GM23338 (cell line): Measurements from ENCODE around the gene RBM19. TPM values are rescaled to one million over a fixed set of nuclear protein-coding genes. Genes with fewer than 3 reads are reported as not detected.

Experiments used
- ATAC-seq: fragments of 200-7000 bp; cut with Tn5 transposase; 3 replicates; pipeline ENCODE4 v1.9.1; 2020
- DNase-seq: peaks from one replicate; pipeline ENCODE4 v3.0.0-alpha.2; 2015; ENCODE audit warnings: low spot score
- H2AFZ ChIP-seq: fragments of 200-600 bp; sonication (generic); 2 replicates; pipeline ENCODE4 v1.8.0; 2016; ENCODE audit warnings: antibody characterized with exemption, mild to moderate bottlenecking, moderate library complexity
- H3F3A ChIP-seq: fragments of 200-600 bp; sonication (generic); replicated peaks from 2 replicates; pipeline ENCODE4 v1.8.0; 2017; ENCODE audit warnings: antibody characterized with exemption, mixed run types, low read depth
- H3K27ac ChIP-seq: fragments of 200-600 bp; sonication (generic); 2 replicates; pipeline ENCODE4 v1.6.1; 2016; ENCODE audit warnings: low read depth
- H3K27me3 ChIP-seq: fragments of 200-600 bp; sonication (generic); 2 replicates; pipeline ENCODE4 v1.8.0; 2016; ENCODE audit warnings: mild to moderate bottlenecking, mixed run types, moderate library complexity; ENCODE audit not compliant: insufficient read depth
- H3K36me3 ChIP-seq: fragments of 200-600 bp; sonication (generic); 2 replicates; pipeline ENCODE4 v1.8.0; 2016; ENCODE audit warnings: mild to moderate bottlenecking; ENCODE audit not compliant: insufficient read depth
- H3K4me1 ChIP-seq: fragments of 200-600 bp; sonication (generic); 2 replicates; pipeline ENCODE4 v1.8.0; 2016; ENCODE audit warnings: mild to moderate bottlenecking, moderate library complexity; ENCODE audit not compliant: insufficient read depth
- H3K4me2 ChIP-seq: fragments of 200-600 bp; sonication (generic); 2 replicates; pipeline ENCODE4 v1.7.1; 2017; ENCODE audit warnings: mixed run types
- H3K4me3 ChIP-seq: fragments of 200-600 bp; sonication (generic); 2 replicates; pipeline ENCODE4 v1.6.1; 2016; ENCODE audit warnings: mixed run types
- H3K79me2 ChIP-seq: fragments of 200-600 bp; sonication (generic); replicated peaks from 2 replicates; pipeline ENCODE4 v1.8.0; 2017; ENCODE audit warnings: mild to moderate bottlenecking; ENCODE audit not compliant: insufficient read depth
- H3K9me2 ChIP-seq: fragments of 200-600 bp; sonication (generic); 2 replicates; pipeline ENCODE4 v1.8.0; 2017; ENCODE audit not compliant: insufficient read depth
- H4K20me1 ChIP-seq: fragments of 200-600 bp; sonication (generic); replicated peaks from 2 replicates; pipeline ENCODE4 v1.8.0; 2017; ENCODE audit warnings: mild to moderate bottlenecking; ENCODE audit not compliant: insufficient read depth
- H3K27ac Mint-ChIP-seq: 2 replicates; pipeline ENCODE4 v1.8.0; 2020; ENCODE audit warnings: inconsistent platforms, mild to moderate bottlenecking, moderate library complexity, mixed read lengths
- H3K27me3 Mint-ChIP-seq: 3 replicates; pipeline ENCODE4 v1.8.0; 2022; ENCODE audit warnings: low read depth, mild to moderate bottlenecking, moderate library complexity, mixed read lengths, inconsistent platforms; ENCODE audit not compliant: insufficient read depth, poor library complexity
- H3K36me3 Mint-ChIP-seq: 3 replicates; pipeline ENCODE4 v1.8.0; 2021; ENCODE audit warnings: low read depth, mild to moderate bottlenecking, inconsistent platforms, moderate library complexity, mixed read lengths
- H3K4me1 Mint-ChIP-seq: 3 replicates; pipeline ENCODE4 v1.8.0; 2020; ENCODE audit warnings: mild to moderate bottlenecking, inconsistent platforms, mixed read lengths
- H3K4me3 Mint-ChIP-seq: 3 replicates; pipeline ENCODE4 v1.8.0; 2021; ENCODE audit warnings: moderate library complexity, mild to moderate bottlenecking, inconsistent platforms, mixed read lengths
- H3K9me3 Mint-ChIP-seq: 3 replicates; pipeline ENCODE4 v1.8.0; 2020; ENCODE audit warnings: moderate library complexity, mild to moderate bottlenecking, inconsistent platforms, mixed read lengths
- CREB1 ChIP-seq: fragments of 250-450 bp; sonication (Bioruptor Pico); IDR thresholded peaks from 2 replicates; pipeline ENCODE4 v1.5.0; 2020; ENCODE audit warnings: low read depth, mild to moderate bottlenecking, moderate library complexity
- EZH2 ChIP-seq: fragments of 200-600 bp; sonication (generic); IDR thresholded peaks from one replicate; pipeline ENCODE4 v1.8.0; 2017; ENCODE audit warnings: antibody characterized with exemption, mild to moderate bottlenecking, low read depth; ENCODE audit not compliant: unreplicated experiment
- EZH2phosphoT487 ChIP-seq: fragments of 200-600 bp; sonication (generic); IDR thresholded peaks from one replicate; pipeline ENCODE4 v1.8.1; 2018; ENCODE audit warnings: antibody characterized with exemption; ENCODE audit not compliant: unreplicated experiment
- JUNB ChIP-seq: IDR thresholded peaks from one replicate; pipeline ENCODE4 v1.6.1; 2016; ENCODE audit warnings: antibody characterized with exemption; ENCODE audit not compliant: unreplicated experiment
- NANOG ChIP-seq: IDR thresholded peaks from 2 replicates; pipeline ENCODE4 v1.6.1; 2016; ENCODE audit warnings: antibody characterized with exemption, borderline replicate concordance
- POLR2AphosphoS5 ChIP-seq: IDR thresholded peaks from 2 replicates; pipeline ENCODE4 v1.6.1; 2016; ENCODE audit warnings: antibody characterized with exemption, low read depth
- STAT1 ChIP-seq: IDR thresholded peaks from one replicate; pipeline ENCODE4 v1.6.1; 2016; ENCODE audit warnings: antibody characterized with exemption; ENCODE audit not compliant: unreplicated experiment
- ZNF114 ChIP-seq: fragments of 250-450 bp; sonication (Bioruptor Pico); IDR thresholded peaks from 2 replicates; pipeline ENCODE4 v1.5.0; 2020; ENCODE audit warnings: mild to moderate bottlenecking, moderate library complexity
- ZNF331 ChIP-seq: fragments of 250-450 bp; sonication (Bioruptor Pico); IDR thresholded peaks from 2 replicates; pipeline ENCODE4 v1.5.0; 2020; ENCODE audit warnings: low read depth, mild to moderate bottlenecking, moderate library complexity
- polyA plus RNA-seq: library from polyadenylated mRNA; unstranded; fragments of >200 nt; fragmentation: Nextera tagmentation; extraction: Ambion mirVana; gene quantifications from 2 replicates; pipeline ENCODE4 v1.2.1, GENCODE V29; 2016
- total RNA-seq: library from RNA; depleted of rRNA; stranded (reverse); fragments of >200 nt; shearing (Covaris generic); gene quantifications from 2 replicates; pipeline ENCODE4 v1.2.3, GENCODE V29; 2014
- TF ChIP-seq, protein P1 (sequence below): fragments of 250-450 bp; sonication (Bioruptor Pico); IDR thresholded peaks from 2 replicates; pipeline ENCODE4 v1.5.0; 2020; ENCODE audit warnings: mild to moderate bottlenecking, moderate library complexity
- TF ChIP-seq, protein P2 (sequence below): IDR thresholded peaks from one replicate; pipeline ENCODE4 v1.6.1; 2018; ENCODE audit warnings: antibody characterized with exemption; ENCODE audit not compliant: unreplicated experiment
- TF ChIP-seq, protein P3 (sequence below): IDR thresholded peaks from 2 replicates; pipeline ENCODE4 v1.6.1; 2016; ENCODE audit warnings: antibody characterized with exemption
- TF ChIP-seq, protein P4 (sequence below), 2 experiments: fragments of 200-600 bp in 1 of 2; sonication (generic) in 1 of 2; conservative IDR thresholded peaks; 2 replicates each; pipeline versions ENCODE4 v1.5.1 to v1.6.1; 2016 to 2017; ENCODE audit warnings: antibody characterized with exemption in 2 of 2, low read depth in 2 of 2, mild to moderate bottlenecking in 2 of 2, moderate library complexity in 1 of 2

RBM19 gene
- total and polyA plus RNA-seq, 2 experiments from 2014 or later: 43.4 to 56.7 TPM

DNA sequence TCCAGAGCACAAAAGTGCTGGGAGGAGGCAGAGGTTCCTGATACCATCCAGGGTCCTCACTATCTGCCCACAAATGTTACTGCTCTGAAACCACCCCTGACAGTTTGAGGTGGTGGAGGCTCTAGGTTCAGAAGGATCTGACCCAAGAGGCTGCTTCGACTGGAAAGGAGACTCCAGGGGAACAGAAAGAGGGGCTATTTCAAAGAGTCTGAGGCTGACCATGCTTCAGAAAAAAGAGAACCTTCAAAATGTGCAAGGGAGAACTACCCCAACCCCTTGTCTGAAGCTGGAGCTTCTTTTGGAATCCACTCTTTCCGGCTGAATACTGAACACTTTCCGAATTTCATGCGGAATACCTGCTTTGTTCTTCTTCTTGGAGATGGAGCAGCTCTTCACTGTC lies 41.8 kb downstream of the RBM19 start:
- Mint-ChIP-seq H3K27ac (no peak overlapping the region), H3K9me3 (no peaks in the 10 kb centered on the region; the same call in 2 of the 3 replicates), H3K4me1 (peaks cover 9% of the 10 kb centered on the region), H3K4me3 (no peak overlapping the region), H3K27me3 (peaks cover 4% of the 10 kb centered on the region), H3K36me3 (peaks cover 39% of the 10 kb centered on the region)
- Histone ChIP-seq H3K79me2 (no peaks in the 10 kb centered on the region), H3K4me2 (no peak overlapping the region), H3K36me3 (peaks cover 12% of the 10 kb centered on the region; the same call in 1 of the 2 replicates), H3K27me3 (no peaks in the 10 kb centered on the region), H4K20me1 (no peaks in the 10 kb centered on the region; the same call in 1 of the 2 replicates), H3K9me2 (no peaks in the 10 kb centered on the region), H3K4me1 (peaks cover 7% of the 10 kb centered on the region), H2AFZ (no peak overlapping the region), H3K27ac (no peak overlapping the region), H3K4me3 (no peak overlapping the region), H3F3A (no peaks in the 10 kb centered on the region)
- no peak for DNase-seq
- no peak for TF ChIP-seq POLR2AphosphoS5
- TF ChIP-seq, protein P1, sequence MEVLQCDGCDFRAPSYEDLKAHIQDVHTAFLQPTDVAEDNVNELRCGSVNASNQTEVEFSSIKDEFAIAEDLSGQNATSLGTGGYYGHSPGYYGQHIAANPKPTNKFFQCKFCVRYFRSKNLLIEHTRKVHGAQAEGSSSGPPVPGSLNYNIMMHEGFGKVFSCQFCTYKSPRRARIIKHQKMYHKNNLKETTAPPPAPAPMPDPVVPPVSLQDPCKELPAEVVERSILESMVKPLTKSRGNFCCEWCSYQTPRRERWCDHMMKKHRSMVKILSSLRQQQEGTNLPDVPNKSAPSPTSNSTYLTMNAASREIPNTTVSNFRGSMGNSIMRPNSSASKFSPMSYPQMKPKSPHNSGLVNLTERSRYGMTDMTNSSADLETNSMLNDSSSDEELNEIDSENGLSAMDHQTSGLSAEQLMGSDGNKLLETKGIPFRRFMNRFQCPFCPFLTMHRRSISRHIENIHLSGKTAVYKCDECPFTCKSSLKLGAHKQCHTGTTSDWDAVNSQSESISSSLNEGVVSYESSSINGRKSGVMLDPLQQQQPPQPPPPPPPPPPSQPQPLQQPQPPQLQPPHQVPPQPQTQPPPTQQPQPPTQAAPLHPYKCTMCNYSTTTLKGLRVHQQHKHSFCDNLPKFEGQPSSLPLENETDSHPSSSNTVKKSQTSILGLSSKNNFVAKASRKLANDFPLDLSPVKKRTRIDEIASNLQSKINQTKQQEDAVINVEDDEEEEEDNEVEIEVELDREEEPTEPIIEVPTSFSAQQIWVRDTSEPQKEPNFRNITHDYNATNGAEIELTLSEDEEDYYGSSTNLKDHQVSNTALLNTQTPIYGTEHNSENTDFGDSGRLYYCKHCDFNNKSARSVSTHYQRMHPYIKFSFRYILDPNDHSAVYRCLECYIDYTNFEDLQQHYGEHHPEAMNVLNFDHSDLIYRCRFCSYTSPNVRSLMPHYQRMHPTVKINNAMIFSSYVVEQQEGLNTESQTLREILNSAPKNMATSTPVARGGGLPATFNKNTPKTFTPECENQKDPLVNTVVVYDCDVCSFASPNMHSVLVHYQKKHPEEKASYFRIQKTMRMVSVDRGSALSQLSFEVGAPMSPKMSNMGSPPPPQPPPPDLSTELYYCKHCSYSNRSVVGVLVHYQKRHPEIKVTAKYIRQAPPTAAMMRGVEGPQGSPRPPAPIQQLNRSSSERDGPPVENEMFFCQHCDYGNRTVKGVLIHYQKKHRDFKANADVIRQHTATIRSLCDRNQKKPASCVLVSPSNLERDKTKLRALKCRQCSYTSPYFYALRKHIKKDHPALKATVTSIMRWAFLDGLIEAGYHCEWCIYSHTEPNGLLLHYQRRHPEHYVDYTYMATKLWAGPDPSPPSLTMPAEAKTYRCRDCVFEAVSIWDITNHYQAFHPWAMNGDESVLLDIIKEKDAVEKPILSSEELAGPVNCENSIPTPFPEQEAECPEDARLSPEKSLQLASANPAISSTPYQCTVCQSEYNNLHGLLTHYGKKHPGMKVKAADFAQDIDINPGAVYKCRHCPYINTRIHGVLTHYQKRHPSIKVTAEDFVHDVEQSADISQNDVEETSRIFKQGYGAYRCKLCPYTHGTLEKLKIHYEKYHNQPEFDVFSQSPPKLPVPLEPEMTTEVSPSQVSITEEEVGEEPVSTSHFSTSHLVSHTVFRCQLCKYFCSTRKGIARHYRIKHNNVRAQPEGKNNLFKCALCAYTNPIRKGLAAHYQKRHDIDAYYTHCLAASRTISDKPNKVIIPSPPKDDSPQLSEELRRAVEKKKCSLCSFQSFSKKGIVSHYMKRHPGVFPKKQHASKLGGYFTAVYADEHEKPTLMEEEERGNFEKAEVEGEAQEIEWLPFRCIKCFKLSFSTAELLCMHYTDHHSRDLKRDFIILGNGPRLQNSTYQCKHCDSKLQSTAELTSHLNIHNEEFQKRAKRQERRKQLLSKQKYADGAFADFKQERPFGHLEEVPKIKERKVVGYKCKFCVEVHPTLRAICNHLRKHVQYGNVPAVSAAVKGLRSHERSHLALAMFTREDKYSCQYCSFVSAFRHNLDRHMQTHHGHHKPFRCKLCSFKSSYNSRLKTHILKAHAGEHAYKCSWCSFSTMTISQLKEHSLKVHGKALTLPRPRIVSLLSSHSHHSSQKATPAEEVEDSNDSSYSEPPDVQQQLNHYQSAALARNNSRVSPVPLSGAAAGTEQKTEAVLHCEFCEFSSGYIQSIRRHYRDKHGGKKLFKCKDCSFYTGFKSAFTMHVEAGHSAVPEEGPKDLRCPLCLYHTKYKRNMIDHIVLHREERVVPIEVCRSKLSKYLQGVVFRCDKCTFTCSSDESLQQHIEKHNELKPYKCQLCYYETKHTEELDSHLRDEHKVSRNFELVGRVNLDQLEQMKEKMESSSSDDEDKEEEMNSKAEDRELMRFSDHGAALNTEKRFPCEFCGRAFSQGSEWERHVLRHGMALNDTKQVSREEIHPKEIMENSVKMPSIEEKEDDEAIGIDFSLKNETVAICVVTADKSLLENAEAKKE: no peak
- no peak for TF ChIP-seq ZNF331 (CRISPR knock-in tag)
- no peak for TF ChIP-seq CREB1 (CRISPR knock-in tag)
- TF ChIP-seq ZNF114 (CRISPR knock-in tag): no peak
- no peak for TF ChIP-seq EZH2phosphoT487
- TF ChIP-seq, protein P2, sequence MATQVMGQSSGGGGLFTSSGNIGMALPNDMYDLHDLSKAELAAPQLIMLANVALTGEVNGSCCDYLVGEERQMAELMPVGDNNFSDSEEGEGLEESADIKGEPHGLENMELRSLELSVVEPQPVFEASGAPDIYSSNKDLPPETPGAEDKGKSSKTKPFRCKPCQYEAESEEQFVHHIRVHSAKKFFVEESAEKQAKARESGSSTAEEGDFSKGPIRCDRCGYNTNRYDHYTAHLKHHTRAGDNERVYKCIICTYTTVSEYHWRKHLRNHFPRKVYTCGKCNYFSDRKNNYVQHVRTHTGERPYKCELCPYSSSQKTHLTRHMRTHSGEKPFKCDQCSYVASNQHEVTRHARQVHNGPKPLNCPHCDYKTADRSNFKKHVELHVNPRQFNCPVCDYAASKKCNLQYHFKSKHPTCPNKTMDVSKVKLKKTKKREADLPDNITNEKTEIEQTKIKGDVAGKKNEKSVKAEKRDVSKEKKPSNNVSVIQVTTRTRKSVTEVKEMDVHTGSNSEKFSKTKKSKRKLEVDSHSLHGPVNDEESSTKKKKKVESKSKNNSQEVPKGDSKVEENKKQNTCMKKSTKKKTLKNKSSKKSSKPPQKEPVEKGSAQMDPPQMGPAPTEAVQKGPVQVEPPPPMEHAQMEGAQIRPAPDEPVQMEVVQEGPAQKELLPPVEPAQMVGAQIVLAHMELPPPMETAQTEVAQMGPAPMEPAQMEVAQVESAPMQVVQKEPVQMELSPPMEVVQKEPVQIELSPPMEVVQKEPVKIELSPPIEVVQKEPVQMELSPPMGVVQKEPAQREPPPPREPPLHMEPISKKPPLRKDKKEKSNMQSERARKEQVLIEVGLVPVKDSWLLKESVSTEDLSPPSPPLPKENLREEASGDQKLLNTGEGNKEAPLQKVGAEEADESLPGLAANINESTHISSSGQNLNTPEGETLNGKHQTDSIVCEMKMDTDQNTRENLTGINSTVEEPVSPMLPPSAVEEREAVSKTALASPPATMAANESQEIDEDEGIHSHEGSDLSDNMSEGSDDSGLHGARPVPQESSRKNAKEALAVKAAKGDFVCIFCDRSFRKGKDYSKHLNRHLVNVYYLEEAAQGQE: no peak
- TF ChIP-seq EZH2: no peak
- TF ChIP-seq STAT1: no peak
- TF ChIP-seq, protein P3, sequence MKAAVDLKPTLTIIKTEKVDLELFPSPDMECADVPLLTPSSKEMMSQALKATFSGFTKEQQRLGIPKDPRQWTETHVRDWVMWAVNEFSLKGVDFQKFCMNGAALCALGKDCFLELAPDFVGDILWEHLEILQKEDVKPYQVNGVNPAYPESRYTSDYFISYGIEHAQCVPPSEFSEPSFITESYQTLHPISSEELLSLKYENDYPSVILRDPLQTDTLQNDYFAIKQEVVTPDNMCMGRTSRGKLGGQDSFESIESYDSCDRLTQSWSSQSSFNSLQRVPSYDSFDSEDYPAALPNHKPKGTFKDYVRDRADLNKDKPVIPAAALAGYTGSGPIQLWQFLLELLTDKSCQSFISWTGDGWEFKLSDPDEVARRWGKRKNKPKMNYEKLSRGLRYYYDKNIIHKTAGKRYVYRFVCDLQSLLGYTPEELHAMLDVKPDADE: no peak
- TF ChIP-seq JUNB: no peak
- TF ChIP-seq NANOG: no peak
- TF ChIP-seq, protein P4, sequence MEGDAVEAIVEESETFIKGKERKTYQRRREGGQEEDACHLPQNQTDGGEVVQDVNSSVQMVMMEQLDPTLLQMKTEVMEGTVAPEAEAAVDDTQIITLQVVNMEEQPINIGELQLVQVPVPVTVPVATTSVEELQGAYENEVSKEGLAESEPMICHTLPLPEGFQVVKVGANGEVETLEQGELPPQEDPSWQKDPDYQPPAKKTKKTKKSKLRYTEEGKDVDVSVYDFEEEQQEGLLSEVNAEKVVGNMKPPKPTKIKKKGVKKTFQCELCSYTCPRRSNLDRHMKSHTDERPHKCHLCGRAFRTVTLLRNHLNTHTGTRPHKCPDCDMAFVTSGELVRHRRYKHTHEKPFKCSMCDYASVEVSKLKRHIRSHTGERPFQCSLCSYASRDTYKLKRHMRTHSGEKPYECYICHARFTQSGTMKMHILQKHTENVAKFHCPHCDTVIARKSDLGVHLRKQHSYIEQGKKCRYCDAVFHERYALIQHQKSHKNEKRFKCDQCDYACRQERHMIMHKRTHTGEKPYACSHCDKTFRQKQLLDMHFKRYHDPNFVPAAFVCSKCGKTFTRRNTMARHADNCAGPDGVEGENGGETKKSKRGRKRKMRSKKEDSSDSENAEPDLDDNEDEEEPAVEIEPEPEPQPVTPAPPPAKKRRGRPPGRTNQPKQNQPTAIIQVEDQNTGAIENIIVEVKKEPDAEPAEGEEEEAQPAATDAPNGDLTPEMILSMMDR (conservative IDR thresholded peaks at IDR 0.05; ENCODE audit: low read depth in 2 of 2): no peak
- no peak for ATAC-seq
